Superior temporal gyrus (tissue), 1 donor: ENCODE measurements around the gene BEX3.
"Not testable (repeated sequence)": the region's sequence is repeated elsewhere in the genome, so short reads cannot be mapped to it uniquely, and the experiment has no call there.

Experiments used
- DNase-seq: peaks from one replicate; pipeline ENCODE4 v3.0.0-alpha.2; 2016; ENCODE audit errors: extremely low spot score

BEX3 gene

DNA sequence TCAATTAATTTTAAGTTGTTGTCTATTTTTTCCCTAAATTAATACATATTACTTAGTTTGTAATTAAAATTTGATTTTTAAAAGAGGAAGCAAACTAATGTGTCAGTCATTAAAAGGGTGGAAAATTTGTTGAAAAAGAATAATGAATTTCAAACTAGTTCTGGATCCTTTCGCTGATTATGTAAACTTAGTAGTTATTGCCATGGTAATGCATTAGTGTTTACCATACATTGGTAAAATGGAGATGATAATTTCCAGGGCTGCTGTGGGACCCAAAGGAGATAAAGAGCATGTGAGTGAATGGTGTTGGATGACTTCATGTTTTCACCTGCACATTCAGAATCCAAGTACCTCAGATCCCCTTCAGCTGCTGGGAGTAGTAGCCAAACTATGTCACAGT is 6.5 kb downstream of the BEX3 start:
- no peak for DNase-seq

DNA sequence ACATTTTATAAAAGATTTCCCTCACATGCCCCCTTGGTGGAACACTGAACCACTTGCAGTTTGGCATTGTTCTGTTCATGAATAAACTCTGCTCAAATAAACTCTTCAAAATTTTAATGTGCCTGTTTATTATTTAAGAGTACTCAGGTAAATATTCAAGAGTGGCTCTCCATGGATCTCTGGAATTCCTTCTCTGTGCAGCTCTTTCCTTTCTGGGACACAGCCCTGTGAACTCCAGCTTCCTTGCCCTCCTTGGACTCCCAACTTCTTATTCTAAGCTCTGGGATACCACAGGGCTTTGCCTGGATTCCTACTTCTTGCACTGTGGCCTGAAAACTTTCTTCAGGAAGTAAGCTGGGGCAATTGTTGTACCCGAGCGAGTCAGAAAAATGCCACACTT is 8.3 kb downstream of the BEX3 start:
- no peak for DNase-seq

DNA sequence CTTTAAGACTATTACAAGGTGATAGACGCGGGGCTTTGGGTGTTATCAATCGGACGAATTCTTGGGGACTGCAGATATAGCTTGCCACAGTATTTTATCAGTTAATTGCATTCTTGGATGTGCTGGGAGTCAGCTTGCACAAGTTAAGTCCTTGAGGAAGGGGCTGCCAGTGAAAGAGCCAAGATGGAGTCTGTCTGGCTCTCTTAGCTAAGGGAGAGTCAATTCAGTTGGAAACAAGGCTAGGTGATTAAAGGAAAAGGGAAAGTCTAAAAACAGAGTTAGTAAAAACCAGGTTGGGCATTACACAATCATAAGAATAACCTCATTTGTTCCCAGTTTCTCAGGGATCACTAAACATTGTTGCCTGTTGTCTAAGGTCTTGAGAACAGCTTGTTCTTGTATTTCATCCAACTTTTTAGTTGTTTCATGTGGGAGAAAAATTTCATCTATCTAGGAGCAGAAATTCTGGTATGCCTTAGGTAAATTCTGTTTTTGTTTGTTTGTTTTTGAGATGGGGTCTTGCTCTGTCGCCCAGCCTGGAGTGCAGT is 9.0 kb downstream of the BEX3 start:
- DNase-seq: not testable (repeated sequence)

DNA sequence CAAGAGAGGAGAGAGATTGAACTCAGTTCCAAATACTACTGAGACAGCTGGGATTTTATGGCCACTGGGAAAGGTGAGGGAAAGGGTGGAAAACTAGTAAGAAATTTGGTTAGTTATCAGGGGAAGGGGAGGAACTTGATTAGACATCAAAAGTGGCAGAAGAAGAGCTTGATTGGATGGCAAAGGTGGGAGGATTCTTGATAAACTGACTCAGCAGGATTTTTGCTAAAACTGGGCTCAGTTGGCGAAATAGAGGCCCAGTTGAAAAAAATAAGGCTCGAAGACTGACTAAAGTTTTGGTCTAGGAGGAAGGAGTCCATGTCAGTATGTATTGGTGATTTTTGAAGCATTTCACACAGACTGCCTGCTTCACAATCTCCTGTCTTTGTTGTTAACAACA is 10.0 kb downstream of the BEX3 start:
- DNase-seq: no peak

DNA sequence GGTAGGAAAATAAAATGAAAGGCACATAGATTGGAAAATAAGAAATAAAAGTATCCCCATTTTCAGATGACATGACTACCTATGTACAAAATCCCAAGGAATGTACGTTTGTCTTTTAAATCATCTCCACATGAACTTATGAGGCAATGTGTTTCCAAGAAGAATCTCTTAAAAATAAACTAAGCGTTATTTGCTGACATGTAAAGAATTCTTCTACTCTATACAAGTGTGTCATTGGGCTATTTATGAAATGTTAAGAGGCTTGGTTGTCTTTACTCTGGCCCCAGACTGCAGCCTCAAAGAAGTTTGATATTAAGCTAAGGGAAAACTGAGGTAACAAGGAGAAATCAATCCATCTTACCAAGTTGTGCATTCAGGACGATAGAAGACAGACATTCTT is 17.1 kb downstream of the BEX3 start:
- no peak for DNase-seq

DNA sequence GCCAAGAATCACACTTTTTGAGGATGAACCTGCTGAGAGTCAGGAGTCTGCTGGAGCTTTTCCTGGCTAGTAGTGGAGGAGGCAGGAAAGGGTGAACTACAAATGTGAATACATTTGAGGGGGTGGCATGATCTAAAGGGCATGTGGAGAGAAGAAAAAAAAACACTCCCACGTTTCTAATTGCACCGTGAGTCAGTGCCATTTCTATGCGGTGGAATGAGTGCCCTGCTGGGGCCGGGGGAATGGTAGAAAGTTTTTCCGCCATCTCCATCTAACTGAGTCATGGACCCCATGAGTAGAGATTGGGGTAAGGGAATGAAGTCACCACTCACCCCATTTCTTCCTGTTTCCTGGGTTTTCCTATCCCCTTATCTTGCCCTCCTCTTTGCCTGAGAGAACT is 19.8 kb downstream of the BEX3 start:
- no peak for DNase-seq

DNA sequence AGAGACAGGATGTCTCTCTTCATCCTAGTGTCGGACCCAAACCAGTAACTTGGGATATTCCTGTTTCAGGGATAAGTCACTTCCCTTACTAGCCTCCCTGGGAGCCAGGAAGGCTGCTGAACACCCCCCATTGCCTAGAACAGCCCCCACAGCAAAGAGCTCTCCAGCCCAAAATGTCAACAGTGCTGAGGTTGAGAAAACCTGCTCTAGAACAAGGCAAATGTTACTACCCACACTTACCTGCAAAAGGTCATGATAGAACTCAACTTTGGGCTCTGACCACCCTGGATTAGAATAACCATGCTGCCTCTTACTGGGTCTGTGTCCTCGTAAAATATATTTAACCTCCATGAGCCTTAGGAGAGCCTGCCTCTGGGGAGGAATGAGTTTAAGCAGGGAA is 20.3 kb downstream of the BEX3 start:
- no peak for DNase-seq

DNA sequence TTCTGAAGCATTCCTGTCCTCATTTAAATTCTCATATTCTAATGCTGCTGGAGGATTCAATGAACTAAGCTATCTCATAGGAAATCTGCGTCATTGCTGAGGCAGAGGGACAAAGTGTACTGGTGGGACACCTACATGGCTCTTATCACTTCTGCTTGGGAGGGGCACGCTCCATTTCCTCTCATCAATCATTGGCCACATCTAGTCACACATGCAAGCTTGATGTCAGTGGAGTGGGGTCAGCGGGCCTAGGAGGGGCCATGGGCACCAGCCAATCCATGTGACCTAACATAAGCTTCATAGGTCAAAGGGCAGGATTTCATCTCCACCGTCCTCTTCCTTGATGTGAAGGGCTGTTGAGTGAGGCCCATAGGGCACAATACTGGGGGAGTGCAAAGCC is 21.4 kb downstream of the BEX3 start:
- DNase-seq: no peak

DNA sequence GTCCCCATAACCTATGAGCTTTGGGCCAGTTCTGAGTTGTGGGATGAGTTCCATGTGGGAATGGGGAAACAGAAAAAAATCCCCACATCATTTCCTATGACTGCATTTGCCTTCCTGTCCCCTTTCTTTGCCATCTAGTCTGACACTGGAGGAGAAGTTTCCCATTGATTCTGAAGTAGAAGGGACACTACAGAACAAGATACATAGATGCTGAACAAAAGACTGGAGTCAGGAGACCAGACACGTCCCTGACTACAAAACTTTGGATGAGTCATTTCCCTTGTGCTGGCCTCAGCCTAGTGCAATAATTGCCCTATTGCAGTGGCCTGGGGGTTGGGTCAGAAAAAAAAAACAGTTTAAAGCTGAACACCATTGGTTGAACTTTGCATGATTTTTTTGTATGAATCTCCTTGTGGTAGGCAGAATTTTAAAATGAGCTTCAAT is 22.1 kb downstream of the BEX3 start:
- DNase-seq: no peak

DNA sequence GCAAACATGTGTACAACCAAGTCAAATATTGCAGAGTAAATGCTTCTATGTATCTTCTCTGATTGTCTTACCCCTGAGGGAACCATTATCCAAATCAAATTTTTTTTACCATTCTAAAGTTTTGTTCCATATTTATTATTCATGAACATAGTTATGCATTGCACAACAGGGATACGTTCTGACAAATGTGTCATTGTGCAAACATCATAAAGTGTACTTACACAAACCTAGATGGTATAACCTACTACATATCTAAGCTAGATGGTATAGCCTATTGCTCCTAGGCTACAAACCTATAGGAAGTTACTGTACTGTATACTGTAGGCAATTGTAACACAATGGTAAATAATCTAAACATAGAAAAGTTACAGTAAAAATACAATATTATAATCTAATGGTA is 23.4 kb downstream of the BEX3 start:
- no peak for DNase-seq

DNA sequence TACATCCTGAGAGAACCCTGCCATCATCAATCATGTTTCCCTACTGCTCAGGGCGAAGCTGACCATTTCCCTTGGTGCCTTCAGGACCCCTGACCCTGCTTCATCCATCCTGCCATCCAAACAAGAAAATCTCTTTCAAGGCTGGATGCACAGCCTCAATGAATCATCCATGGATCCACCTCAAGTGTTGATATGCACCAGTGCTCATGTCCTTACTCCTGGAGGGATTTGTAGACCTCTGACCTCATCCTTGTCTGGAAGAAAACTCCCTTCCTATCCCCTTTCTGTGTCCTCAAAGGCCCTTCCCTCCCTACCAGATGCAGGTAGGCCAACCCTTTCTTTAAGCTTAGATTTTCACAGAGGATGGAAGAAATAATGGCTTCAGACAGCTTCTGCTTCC is 24.6 kb downstream of the BEX3 start:
- no peak for DNase-seq

DNA sequence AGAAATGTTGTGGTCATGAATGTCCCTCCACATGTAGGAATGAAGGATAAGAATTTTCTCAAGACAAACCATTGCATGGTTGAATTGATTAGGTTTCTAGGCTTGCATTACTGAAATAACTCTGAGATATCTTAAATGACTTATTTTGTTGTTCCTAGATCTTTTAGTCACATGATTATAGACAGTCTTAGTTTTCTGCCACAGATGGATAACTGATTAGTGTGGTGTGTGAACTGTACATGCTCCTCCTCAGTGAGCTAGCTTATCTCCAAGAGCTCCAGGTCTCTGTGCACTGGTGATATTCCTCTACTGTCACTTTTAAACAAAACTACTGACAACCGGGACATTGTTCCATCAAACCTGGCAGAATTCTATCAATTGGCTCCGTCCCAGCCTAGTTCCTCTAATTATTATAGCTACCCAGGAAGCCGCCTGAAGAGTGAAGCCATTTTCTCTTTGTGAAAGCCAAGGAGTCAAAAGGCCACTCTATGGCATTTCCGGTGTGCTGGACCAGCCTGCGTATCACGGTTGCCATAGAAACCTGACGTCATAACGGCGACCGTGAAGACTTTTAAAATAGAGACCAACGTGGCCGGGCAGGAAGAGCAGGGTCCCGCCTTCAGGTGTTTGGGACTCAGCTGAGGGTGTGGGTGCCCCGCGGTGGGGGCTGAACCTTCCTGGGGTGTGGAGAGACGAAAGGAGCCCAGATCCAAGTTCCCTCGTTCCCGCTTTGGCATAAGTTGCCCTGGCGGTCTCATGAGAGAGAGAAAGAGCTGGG is 28.1 kb downstream of the BEX3 start:
- DNase-seq: peak; percentile 23

DNA sequence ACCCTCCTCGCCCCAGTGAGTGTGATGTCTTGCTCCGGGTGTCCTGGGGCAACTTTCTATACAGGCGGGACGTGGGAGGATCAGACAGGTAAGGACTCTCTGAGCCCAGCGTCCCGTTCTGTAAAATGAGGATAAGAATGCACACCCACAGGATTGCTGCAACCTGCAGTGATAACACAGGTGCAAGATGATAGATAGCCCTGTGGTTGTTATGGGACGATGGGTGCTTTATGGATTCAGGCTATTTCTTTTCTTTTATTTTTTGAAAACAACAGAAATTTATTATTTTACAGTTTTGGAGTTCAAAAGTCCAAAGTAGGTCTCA is 28.6 kb downstream of the BEX3 start:
- no peak for DNase-seq

DNA sequence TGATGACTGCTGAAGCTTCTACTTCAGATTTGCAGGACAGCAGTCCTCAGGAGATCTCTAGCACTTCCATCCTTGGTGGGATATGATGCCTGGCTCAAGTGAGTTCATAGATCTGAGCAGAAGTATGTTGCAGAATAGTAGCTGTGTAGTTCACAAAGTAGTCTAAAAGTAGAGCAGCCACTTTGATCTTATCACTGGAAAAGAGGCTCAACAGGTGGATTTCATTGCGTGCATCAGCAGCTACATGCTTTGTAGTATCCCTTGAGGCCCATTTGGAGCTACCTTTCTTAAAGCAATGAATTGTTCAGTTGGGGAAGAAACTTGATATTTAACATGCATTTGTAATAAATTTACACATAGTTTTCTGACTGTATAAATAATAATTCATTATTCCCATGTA is 29.9 kb downstream of the BEX3 start:
- no peak for DNase-seq

DNA sequence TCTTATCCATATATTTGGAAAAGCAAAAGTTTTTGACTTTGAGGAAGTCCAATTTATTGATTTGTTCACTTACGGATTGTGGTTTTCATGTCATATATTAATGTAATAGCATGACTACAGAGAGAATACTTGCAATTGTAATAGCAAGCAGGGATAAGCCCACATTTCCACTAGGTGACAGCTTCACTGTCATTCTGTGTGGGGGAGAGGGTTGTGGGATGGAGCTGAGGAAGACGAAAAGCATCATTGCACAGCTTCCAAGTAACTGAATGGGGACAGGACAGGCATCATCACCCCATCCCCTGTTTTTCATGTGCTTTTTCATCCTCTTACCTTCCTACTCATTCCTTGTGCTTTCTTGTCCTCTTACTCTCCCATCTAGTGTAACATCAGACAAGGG is 31.4 kb downstream of the BEX3 start:
- no peak for DNase-seq

DNA sequence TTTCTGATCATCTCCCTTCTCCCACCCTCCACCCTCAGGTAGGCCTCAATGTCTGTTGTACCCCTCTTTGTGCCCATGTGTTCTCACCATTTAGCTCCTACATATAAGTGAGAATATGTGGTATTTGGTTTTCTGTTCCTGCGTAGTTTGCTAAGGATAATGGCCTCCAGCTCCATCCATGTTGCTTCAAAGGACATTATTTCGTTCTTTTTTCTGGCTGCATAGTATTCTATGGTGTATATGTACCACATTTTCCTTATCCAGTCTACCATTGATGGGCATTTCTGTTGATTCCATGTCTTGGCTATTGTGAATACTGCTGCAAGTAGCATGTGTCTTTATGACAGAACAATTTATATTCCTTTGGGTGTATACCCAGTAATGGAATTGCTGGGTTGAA is 35.4 kb downstream of the BEX3 start:
- not testable (repeated sequence) for DNase-seq

DNA sequence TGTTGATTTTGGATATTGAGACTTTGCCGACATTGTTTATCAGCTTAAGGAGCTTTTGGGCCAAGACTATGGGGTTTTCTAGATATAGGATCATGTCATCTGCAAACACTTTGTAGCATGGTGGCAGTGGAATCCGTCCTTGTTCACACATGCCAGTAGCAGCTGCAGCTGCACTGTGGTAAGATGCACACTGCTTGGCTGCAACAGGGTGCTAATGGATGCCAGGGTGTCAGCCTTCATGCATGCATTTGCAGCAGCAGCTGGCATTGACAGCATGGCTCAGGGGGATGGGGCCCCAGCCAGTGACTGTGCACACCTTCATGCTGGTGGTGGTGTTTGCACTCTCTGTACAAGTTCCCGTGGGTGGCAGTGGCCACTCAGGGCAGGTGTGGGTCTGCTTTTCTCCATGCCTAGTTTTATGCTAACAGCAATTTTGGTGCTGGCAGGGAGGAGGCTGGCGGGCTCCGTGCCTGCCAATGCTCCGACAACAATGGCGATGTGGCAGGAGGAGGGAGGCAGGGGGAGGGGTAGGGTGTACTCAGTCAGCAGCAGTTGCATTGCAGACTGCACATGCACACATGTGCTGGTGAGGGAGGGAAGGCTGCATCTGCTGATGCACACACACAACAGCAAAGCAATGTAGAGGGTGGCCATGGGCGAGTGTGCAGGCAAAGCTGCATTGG is 37.5 kb downstream of the BEX3 start:
- peak; percentile 9 for DNase-seq

DNA sequence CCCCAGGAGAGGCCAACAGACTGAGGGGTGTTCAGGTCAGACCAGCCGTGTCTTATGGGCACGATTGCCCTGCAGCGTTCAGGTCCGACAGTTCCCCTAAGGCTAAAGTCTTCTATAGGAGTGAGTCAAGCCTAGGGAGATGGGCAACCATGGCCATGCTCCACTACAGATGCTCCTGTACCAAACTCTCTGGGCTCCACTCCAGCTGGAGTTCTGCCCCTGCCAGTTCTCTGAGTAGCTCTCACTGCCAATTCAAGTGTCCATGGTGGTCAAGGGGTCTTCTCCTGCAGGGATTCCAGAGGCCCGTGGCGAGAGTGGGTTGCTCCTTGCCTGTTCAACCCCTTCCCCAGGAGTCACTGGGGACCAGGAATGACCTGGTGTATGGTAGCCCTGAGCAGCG is 38.2 kb downstream of the BEX3 start:
- no peak for DNase-seq

DNA sequence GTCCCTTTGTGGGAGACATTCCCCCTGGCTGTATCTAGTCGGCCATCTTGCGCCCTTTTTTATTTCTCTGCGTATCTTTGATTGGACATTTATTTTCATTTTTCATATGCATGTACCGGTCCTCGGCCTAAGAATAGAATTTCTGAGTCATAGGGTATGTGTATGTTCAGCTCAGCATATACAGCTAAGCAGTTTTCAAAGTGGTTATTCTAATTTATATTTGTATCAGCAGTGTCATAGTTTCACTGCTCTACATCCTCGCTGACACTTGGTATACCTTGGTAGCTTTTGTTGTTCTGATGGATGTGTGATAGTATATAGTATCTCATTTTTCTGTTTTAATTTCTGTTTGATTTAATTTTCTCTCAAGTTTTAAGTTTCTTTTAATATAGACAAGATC is 38.7 kb downstream of the BEX3 start:
- DNase-seq: peak; percentile 16

DNA sequence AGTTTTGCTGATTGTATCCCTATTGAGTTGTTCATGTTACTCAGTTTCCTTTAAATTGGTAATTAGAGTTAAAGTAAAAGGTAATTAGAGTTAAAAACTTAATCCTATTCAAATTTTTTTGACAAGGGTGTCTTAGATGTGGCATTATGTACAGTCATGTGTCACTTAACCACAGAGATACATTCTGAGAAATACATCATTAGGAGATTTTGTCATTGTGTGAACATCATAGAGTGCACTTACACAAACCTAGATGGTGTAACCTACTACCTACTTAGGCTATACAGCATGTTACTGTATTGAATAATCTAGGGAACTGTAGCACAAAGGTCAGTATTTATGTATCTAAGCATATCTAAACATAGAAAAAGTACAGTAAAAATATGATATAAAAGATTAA is 39.2 kb downstream of the BEX3 start:
- DNase-seq: no peak

DNA sequence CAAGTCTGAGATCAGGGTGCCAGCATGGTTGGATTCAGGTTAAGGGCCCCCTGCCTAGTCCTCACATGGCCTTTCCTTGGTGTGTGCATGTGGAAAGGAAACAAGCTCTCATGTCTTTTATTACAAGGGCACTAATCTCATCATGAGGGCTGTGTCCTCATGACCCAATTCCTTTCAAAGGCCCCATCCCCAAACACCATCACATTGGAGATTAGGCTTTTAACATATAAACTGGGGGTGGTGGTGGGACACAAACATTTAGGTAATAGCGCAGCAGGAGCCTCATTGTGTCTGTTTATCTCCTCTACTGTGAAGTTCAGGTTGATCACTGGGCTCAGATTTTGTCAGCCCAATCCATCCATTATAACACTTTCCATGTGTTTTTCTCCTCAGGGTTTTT is 41.0 kb downstream of the BEX3 start:
- no peak for DNase-seq

DNA sequence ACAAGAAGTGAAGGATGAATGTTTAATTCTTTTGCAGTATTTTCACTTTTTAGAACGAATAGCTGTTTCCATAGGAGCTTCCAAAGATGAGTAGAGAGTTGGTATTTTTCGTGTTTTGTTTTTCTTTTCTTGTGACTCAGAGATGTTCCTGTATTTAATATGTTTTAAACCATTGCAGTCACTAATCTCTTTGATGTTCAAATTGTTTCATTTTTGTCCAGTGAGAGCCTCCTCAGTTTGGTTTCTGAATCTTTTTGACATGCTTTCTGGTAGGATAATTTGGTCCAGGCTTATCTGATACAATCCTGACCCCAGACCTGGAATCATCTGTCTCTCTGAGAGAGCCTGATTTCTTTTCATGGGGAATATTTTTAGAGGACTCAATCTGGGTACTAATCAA is 41.6 kb downstream of the BEX3 start:
- no peak for DNase-seq

DNA sequence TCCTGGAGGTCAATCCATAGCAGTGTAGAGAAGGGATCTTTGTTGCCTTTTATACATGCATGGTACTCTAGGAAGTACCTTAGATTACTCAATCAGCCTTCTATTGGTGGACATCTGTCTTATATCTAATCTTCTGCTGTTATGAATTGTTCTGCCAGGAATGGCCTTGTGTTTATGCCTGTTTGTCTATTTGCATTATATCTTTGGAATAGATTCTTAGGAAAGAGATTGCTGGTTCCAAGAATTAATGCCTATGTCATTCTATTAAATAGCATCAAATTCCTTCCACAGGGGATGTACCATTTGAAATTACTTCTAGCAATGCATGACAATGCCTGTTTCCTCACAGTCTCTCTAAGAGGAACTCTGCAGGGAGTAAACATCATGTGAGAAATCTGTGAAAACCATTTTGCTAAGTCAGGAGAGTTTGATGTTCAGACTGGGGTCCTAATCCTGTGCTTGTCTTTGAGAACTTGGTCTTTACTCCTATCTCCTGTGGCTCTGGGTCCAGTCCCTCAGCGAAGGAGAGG is 42.5 kb downstream of the BEX3 start:
- no peak for DNase-seq
